Measurements from ENCODE around the gene ANKRD52.
"Not testable (repeated sequence)": the region's sequence is repeated elsewhere in the genome, so short reads cannot be mapped to it uniquely, and the experiment has no call there.

The ANKRD52 gene

DNA sequence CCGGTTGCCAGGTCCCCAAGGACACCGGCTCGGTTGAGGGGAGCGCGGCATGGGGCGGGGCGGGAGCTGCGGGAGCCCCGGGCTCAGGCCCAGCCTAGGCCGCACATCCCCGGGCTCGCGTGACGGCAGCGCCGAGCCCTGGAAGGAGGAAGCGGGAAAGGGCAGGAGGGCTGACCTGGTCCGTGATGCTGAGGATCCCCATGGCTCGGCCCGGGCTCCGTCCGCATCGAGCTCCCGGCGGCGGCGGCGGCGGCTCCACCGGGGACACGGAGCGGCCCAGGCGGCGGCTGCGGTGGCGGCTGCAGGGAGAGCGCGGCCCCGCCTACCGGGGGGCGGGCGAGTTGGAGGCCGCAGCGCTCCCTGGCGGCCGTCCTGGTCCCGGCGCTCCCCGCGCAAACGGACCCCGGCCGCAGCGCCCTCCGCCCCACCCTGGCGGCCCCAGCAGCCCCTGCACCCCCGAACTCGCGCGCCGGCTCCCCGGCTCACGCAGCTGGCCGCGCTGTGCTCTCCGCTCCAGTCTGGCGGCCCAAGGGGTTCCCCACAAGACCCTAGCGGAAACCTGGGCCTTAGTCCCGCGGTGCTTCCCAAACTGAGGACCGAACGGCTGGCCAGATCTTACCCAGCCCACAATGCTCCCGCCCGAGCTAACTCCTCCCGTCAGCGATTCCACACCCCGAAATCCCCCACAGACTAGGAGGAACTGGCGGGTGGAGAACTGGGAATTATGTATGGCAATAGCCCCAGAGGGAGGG, at the start of gene ANKRD52:
Gene ANKRD52 (minus strand): TSS at position 317 of the 752 bp plus-strand sequence. CDS start 115 bp downstream, at position 202.
- peak; percentile 64 to 78 for DNase-seq (ENCODE audit: low read depth in 1 of 2, low spot score in 1 of 2)

DNA sequence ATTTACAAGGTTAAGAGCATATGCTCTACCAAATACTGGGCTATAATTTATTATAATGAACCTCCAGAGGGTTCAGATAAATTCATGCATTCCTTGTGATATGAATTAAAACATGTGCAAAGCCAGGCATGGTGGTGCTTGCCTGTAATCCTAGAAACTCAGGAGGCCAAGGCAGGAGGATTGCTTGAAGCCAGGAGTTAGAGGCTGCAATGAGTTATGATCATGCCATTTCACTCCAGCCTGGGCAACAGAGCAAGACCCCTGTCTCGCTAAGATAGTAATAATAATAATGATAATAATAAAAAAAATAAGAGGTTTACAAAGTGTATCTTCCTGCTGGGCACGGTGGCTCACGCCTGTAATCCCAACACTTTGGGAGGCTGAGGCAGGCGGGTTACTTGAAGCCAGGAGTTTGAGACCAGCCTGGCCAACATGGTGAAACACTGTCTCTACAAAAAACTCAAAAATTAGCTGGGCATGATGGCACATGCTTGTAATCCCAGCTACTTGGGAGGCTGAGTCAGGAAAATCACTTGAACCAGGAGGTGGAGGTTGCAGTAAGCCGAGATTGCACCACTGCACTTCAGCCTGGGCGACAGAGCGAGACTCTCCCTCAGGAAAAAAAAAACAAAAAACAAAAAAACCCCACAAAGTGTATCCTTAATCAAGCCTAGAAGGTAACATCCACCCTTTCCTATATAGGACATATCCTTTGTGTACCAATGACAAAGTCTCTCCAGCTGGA, 49.2 kb upstream of the ANKRD52 start:
- DNase-seq (ENCODE audit: low read depth in 1 of 2, low spot score in 1 of 2) = no peak

- DNase-seq (ENCODE audit: low read depth in 1 of 2, low spot score in 1 of 2) = no peak
These were observed 46.8 kb upstream of the ANKRD52 start for GRCh38 chr12:56304872-56305590.

DNA sequence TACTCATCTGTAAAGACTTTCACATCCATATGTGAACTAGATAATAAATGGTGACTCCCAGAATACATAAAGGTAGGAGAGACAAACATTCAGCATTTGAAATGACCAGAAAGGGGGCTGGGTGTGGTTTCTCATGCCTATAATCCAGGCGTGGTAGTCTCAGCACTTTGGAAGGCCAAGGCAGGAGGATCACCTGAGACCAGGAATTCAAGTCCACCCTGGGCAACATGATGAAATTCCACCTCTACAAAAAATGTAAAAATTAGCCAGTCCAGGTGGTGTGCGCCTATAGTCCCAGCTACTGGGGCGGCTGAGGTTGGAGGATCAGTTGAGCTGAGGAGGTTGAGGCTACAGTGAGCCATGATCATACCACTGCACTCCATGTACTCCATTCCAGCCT, 46.1 kb upstream of the ANKRD52 start:
- no peak for DNase-seq (ENCODE audit: low read depth in 1 of 2, low spot score in 1 of 2)

- DNase-seq (ENCODE audit: low read depth in 1 of 2, low spot score in 1 of 2) = no peak
These were observed 42.7 kb upstream of the ANKRD52 start for GRCh38 chr12:56300644-56301464.

GRCh38 chr12:56299853-56300643, 41.9 kb upstream of the ANKRD52 start, which contains the start of gene CS:
Gene CS, minus strand, starts transcription at chr12:56300330. Its CDS starts 129 bp downstream, at chr12:56300201.
- peak; percentile 94 to 97 for DNase-seq (ENCODE audit: low read depth in 1 of 2, low spot score in 1 of 2)

- DNase-seq (ENCODE audit: low read depth in 1 of 2, low spot score in 1 of 2) = no peak
These were observed 41.2 kb upstream of the ANKRD52 start for GRCh38 chr12:56299308-56299852.

DNA sequence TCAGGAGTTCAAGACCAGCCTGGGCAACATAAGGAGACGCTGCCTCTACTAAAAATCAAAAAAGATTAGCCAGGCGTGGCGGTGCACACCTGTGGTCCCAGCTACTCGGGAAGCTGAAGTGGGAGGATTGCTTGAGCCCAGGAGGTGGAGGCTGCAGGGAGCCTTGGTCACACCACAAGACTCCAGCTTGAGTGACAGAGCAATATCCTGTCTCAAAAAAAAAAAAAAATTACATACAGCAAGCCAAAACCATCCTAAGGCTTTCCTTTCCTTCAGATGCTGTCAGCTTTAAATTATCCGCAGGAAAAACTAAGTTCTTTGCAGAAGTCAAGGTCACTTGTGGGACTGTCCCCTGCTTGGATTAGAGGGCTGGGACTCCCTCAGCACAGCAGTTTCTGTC, 40.6 kb upstream of the ANKRD52 start:
- DNase-seq (ENCODE audit: low read depth in 1 of 2, low spot score in 1 of 2) = no peak

DNA sequence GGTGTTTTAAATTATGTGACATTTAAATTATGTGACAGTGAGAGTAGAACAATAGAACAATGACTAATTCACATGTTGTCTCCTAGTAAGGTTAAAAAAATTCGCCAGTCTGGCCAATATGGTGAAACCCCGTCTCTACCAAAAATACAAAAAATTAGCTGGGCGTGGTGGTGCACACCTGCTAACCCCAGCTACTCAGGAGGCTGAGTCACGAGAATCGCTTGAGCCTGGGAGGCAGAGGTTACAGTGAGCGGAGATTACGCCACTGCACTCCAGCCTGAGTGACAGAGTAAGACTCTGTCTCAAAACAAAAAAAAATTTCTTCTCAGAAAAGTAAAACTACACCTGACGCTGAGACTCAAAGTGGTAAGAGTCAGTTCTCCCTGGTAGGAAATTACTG, 39.2 kb upstream of the ANKRD52 start:
- DNase-seq (ENCODE audit: low read depth in 1 of 2, low spot score in 1 of 2) = no peak

DNA sequence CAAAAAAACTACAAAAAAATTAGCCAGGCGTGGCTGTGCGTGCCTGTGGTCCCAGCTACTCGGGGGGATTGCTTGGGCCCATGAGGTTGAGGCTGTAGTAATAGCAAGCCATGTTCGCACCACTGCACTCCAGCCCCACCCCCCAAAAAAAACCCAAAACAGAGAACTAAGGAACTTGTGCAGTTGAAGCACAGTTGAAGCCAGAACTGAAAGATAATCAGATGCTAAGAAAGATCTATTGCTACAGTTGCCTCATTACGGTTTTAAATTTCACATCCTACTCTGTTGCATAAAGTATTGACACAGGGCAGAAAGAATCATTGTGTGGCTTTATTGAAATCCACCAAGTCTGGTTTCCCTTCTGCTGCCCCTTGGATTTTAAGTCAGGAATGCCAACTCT, 38.1 kb upstream of the ANKRD52 start:
- no peak for DNase-seq (ENCODE audit: low read depth in 1 of 2, low spot score in 1 of 2)

- DNase-seq (ENCODE audit: low read depth in 1 of 2, low spot score in 1 of 2) = no peak
These were observed 35.6 kb upstream of the ANKRD52 start for GRCh38 chr12:56293795-56294194.

GRCh38 chr12:56288705-56289387, 30.7 kb upstream of the ANKRD52 start:
- DNase-seq (ENCODE audit: low read depth in 1 of 2, low spot score in 1 of 2) = no peak

- DNase-seq (ENCODE audit: low read depth in 1 of 2, low spot score in 1 of 2) = no peak
These were observed 28.1 kb upstream of the ANKRD52 start for GRCh38 chr12:56286044-56286830.

DNA sequence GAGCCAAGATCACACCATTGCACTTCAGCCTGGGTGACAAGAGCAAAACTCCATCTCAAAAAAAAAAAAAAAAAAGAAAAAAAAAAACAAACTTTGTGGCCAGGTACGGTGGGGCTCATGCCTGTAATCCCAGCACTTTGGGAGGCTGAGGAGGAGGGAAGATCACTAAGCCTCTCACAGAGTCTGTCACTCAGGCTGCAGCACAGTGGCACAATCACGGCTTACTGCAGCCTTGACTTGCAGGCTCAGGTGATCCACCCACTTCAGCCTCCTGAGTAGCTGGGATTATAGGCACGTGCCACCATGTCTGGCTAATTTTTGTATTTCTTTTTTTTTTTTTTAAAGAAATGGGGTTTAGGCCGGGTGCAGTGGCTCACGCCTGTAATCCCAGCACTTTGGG, 26.1 kb upstream of the ANKRD52 start:
- not testable (repeated sequence) for DNase-seq (ENCODE audit: low read depth in 1 of 2, low spot score in 1 of 2)

GRCh38 chr12:56282579-56282978, 24.4 kb upstream of the ANKRD52 start:
- no peak for DNase-seq (ENCODE audit: low read depth in 1 of 2, low spot score in 1 of 2)

DNA sequence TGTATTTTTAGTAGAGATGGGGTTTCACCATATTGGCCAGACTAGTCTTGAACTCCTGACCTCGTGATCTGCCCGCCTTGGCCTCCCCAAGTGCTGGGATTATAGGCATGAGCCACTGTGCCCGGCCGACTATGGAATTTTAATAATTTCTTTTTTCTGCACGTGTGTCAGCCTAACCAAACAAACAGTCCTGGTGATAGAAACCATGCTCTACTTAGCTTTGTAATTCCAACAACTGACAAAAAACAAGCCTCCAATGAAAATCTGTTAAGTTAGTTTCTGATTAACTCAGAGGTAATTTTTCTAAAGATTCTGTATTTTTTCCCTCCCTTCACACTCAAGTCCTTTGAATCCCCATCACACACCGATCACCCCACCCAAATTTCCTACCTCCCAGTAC, 23.8 kb upstream of the ANKRD52 start:
- DNase-seq (ENCODE audit: low read depth in 1 of 2, low spot score in 1 of 2) = no peak

- DNase-seq (ENCODE audit: low read depth in 1 of 2, low spot score in 1 of 2) = no peak
These were observed 22.7 kb upstream of the ANKRD52 start for GRCh38 chr12:56280849-56281248.

GRCh38 chr12:56278905-56279304, 20.7 kb upstream of the ANKRD52 start:
- DNase-seq (ENCODE audit: low read depth in 1 of 2, low spot score in 1 of 2) = no peak

Measured in stimulated activated CD4-positive, alpha-beta T cell treated with anti-CD3 and anti-CD28 coated beads, Interleukin-15, amount 100 ng/mL, for 1 hour (primary cell).